ENCODE measurements around the gene PPARG.
"Not testable (repeated sequence)": the region's sequence is repeated elsewhere in the genome, so short reads cannot be mapped to it uniquely, and the experiment has no call there.

PPARG gene

GRCh38 chr3:12477256-12477655 lies 188.4 kb downstream of the PPARG start:
- no peak for DNase-seq (ENCODE audit: low read depth in 2 of 3, low spot score in 2 of 3)

GRCh38 chr3:12478326-12478725 lies 189.5 kb downstream of the PPARG start:
- DNase-seq (ENCODE audit: low read depth in 2 of 3, low spot score in 2 of 3), result no peak

GRCh38 chr3:12479198-12479597 lies 190.3 kb downstream of the PPARG start:
- DNase-seq (ENCODE audit: low read depth in 2 of 3, low spot score in 2 of 3), result not testable (repeated sequence)

GRCh38 chr3:12479919-12480427 lies 191.1 kb downstream of the PPARG start:
- no peak for DNase-seq (ENCODE audit: low read depth in 2 of 3, low spot score in 2 of 3)

- no peak for DNase-seq (ENCODE audit: low read depth in 2 of 3, low spot score in 2 of 3)
These were observed 194.5 kb downstream of the PPARG start for GRCh38 chr3:12483410-12483809.

GRCh38 chr3:12483872-12484197 lies 195.0 kb downstream of the PPARG start:
- no peak for DNase-seq (ENCODE audit: low read depth in 2 of 3, low spot score in 2 of 3)

All from activated CD8-positive, alpha-beta memory T cell treated with anti-CD3 and anti-CD28 coated beads for 48 hours (primary cell).